Muscle of back (tissue), 11 donors: ENCODE results near the gene BORCS6. TPM values are rescaled to one million over a fixed set of nuclear protein-coding genes. Genes with fewer than 3 reads are reported as not detected.

ENCODE experiments used
- DNase-seq, 3 donors: peaks; one replicate each; pipeline versions ENCODE4 v3.0.0 to v3.0.0-alpha.2; 2013
- polyA plus RNA-seq, 10 donors: library from polyadenylated mRNA; unstranded; fragments of 120-200 nt; gene quantifications; one replicate each; pipeline ENCODE4 v1.2.1, GENCODE V29; 2013; ENCODE audit not compliant: insufficient read length in 10 of 10

Gene BORCS6
- polyA plus RNA-seq, 10 donors: 3.1 to 4.7 (median 3.8) TPM

GRCh38 chr17:8156246-8156992 is 33.6 kb downstream of the BORCS6 start:
- DNase-seq: peak; percentile 100

- no peak for DNase-seq
Measured at GRCh38 chr17:8155996-8156245, 34.1 kb downstream of the BORCS6 start.

GRCh38 chr17:8155231-8155995 is 34.6 kb downstream of the BORCS6 start:
- DNase-seq: peak in 1 of 3 donors; percentile 75

- no peak for DNase-seq
Measured at GRCh38 chr17:8154608-8155155, 35.3 kb downstream of the BORCS6 start.

GRCh38 chr17:8153957-8154607 is 35.9 kb downstream of the BORCS6 start:
- DNase-seq: peak; percentile 99 to 100 (median 99)

GRCh38 chr17:8153525-8153956 is 36.4 kb downstream of the BORCS6 start:
- DNase-seq: peak; percentile 92 to 97 (median 96)

GRCh38 chr17:8153031-8153451 is 36.9 kb downstream of the BORCS6 start:
- no peak for DNase-seq

GRCh38 chr17:8152112-8152775 is 37.7 kb downstream of the BORCS6 start, which contains the start of gene PER1:
Gene PER1 (minus strand): TSS chr17:8152404. CDS start chr17:8150706, 1,698 bp downstream.
- peak; percentile 90 to 95 (median 90) for DNase-seq

- peak; percentile 76 to 95 (median 90) for DNase-seq
Measured at GRCh38 chr17:8151641-8152111, 38.3 kb downstream of the BORCS6 start.

- DNase-seq: peak; percentile 92 to 98 (median 97)
Measured at GRCh38 chr17:8151120-8151640, 38.8 kb downstream of the BORCS6 start.

GRCh38 chr17:8150194-8151119 is 39.5 kb downstream of the BORCS6 start:
- DNase-seq: no peak

- DNase-seq: peak in 1 of 3 donors; percentile 29
Measured at GRCh38 chr17:8149419-8150193, 40.4 kb downstream of the BORCS6 start.

- no peak for DNase-seq
Measured at GRCh38 chr17:8148560-8148959, 41.4 kb downstream of the BORCS6 start.

GRCh38 chr17:8147805-8148404 is 42.1 kb downstream of the BORCS6 start:
- DNase-seq: no peak

GRCh38 chr17:8147141-8147804 is 42.7 kb downstream of the BORCS6 start:
- DNase-seq: peak in 1 of 3 donors; percentile 9

- DNase-seq: no peak
Measured at GRCh38 chr17:8146381-8147140, 43.4 kb downstream of the BORCS6 start.

GRCh38 chr17:8145811-8146210 is 44.2 kb downstream of the BORCS6 start:
- peak in 1 of 3 donors; percentile 7 for DNase-seq
